Measurements from ENCODE around the gene RTL1. TPM values are rescaled to one million over a fixed set of nuclear protein-coding genes. Genes with fewer than 3 reads are reported as not detected.

RTL1 gene
- total RNA-seq, 4 donors from 2014 or later: not detected

GRCh38 chr14:100915560-100915959, 12.0 kb upstream of the RTL1 start:
- intact Hi-C loops (cut with DNase I; ENCODE audit: low total_unique reads): no loop called here
- no peak overlapping the region for H3K27ac ChIP-seq
- H3K9me3 ChIP-seq: no peaks in the 10 kb centered on the region
- H3K36me3 ChIP-seq: no peaks in the 10 kb centered on the region
- WGBS, 2 donors (ENCODE audit: low coverage in 1 of 2): 38 to 45% methylated on average over 2 of the region's 2 CpGs
- no peaks in the 10 kb centered on the region for H3K27me3 ChIP-seq
- in situ Hi-C loops (cut with MboI; ENCODE audit: low pct_ligation_motif_present in 1 of 4, low pct_unique_long_range_greater_than_20kb in 1 of 4, low sequenced_read_pairs in 3 of 4): no loop called here
- DNase-seq: no peak
- TF ChIP-seq EP300 (IDR thresholded peaks at IDR 0.05; ENCODE audit: low read depth) (no peak), CTCF (IDR thresholded peaks at IDR 0.05) (no peak), POLR2AphosphoS5 (IDR thresholded peaks at IDR 0.05) (no peak), POLR2A (IDR thresholded peaks at IDR 0.05) (no peak)
- H3K4me1 ChIP-seq: no peaks in the 10 kb centered on the region
- no peak overlapping the region for H3K4me3 ChIP-seq

- WGBS, 2 donors (ENCODE audit: low coverage in 1 of 2): 30 to 53% methylated on average over 2 to 3 of the region's 3 CpGs
- no peaks in the 10 kb centered on the region for H3K36me3 ChIP-seq
- TF ChIP-seq CTCF (IDR thresholded peaks at IDR 0.05) (no peak), POLR2AphosphoS5 (IDR thresholded peaks at IDR 0.05) (no peak), EP300 (IDR thresholded peaks at IDR 0.05; ENCODE audit: low read depth) (no peak), POLR2A (IDR thresholded peaks at IDR 0.05) (no peak)
- no peaks in the 10 kb centered on the region for H3K4me1 ChIP-seq
- no peaks in the 10 kb centered on the region for H3K9me3 ChIP-seq
- H3K27me3 ChIP-seq: no peaks in the 10 kb centered on the region
- DNase-seq: no peak
- intact Hi-C loops (cut with DNase I; ENCODE audit: low total_unique reads) (no loop called here), in situ Hi-C loops (cut with MboI; ENCODE audit: low pct_ligation_motif_present in 1 of 4, low pct_unique_long_range_greater_than_20kb in 1 of 4, low sequenced_read_pairs in 3 of 4) (no loop called here)
- no peak overlapping the region for H3K27ac ChIP-seq
- H3K4me3 ChIP-seq: no peak overlapping the region
These were observed 11.1 kb upstream of the RTL1 start for GRCh38 chr14:100914597-100915021.

GRCh38 chr14:100911665-100912316, 8.3 kb upstream of the RTL1 start:
- WGBS, 2 donors (ENCODE audit: low coverage in 1 of 2): 69 to 74% methylated on average over 8 of the region's 8 CpGs

More at GRCh38 chr14:100911665-100912316, 8.3 kb upstream of the RTL1 start:
- TF ChIP-seq CTCF (IDR thresholded peaks at IDR 0.05) (no peak), POLR2A (IDR thresholded peaks at IDR 0.05) (no peak), POLR2AphosphoS5 (IDR thresholded peaks at IDR 0.05) (no peak), EP300 (IDR thresholded peaks at IDR 0.05; ENCODE audit: low read depth) (no peak)
- intact Hi-C loops (cut with DNase I; ENCODE audit: low total_unique reads) (no loop called here), in situ Hi-C loops (cut with MboI; ENCODE audit: low pct_ligation_motif_present in 1 of 4, low pct_unique_long_range_greater_than_20kb in 1 of 4, low sequenced_read_pairs in 3 of 4) (no loop called here)
- Histone ChIP-seq H3K27me3 (peaks cover 6% of the 10 kb centered on the region), H3K27ac (no peak overlapping the region), H3K9me3 (no peaks in the 10 kb centered on the region), H3K4me1 (no peaks in the 10 kb centered on the region), H3K36me3 (no peaks in the 10 kb centered on the region), H3K4me3 (no peak overlapping the region)
- DNase-seq: no peak

All from transverse colon (tissue), 4 donors.